HUES48 (cell line): ENCODE results near the gene PHKA2.

ENCODE experiments used
- H3K27ac ChIP-seq: one replicate; pipeline ENCODE4 v1.7.0; 2013; ENCODE audit warnings: low read depth, low read length, inconsistent platforms
- H3K27me3 ChIP-seq: 2 replicates; pipeline ENCODE4 v1.6.1; 2013; ENCODE audit warnings: mild to moderate bottlenecking, low read length; ENCODE audit not compliant: control insufficient read depth, insufficient read depth
- H3K36me3 ChIP-seq: 2 replicates; pipeline ENCODE4 v1.6.1; 2013; ENCODE audit warnings: low read length; ENCODE audit not compliant: control insufficient read depth, insufficient read depth
- H3K4me1 ChIP-seq: 2 replicates; pipeline ENCODE4 v1.6.1; 2013; ENCODE audit warnings: mild to moderate bottlenecking, low read length; ENCODE audit not compliant: control insufficient read depth, insufficient read depth
- H3K4me3 ChIP-seq: 2 replicates; pipeline ENCODE4 v1.5.1; 2013; ENCODE audit warnings: mild to moderate bottlenecking, low read depth, low read length
- H3K9ac ChIP-seq: 2 replicates; pipeline ENCODE4 v1.6.1; 2013; ENCODE audit warnings: mild to moderate bottlenecking, low read depth, low read length, moderate library complexity
- H3K9me3 ChIP-seq: 2 replicates; pipeline ENCODE4 v1.6.1; 2013; ENCODE audit warnings: low read length; ENCODE audit not compliant: control insufficient read depth, insufficient read depth

The PHKA2 gene

GRCh38 chrX:18949944-18950301, 34.0 kb downstream of the PHKA2 start:
- Histone ChIP-seq H3K27ac (no peak overlapping the region), H3K4me3 (no peak overlapping the region), H3K4me1 (no peaks in the 10 kb centered on the region), H3K27me3 (no peaks in the 10 kb centered on the region), H3K9ac (no peak overlapping the region), H3K9me3 (peaks cover 42% of the 10 kb centered on the region; the same call in 1 of the 2 replicates), H3K36me3 (peaks cover 20% of the 10 kb centered on the region)

GRCh38 chrX:18949291-18949943, 34.5 kb downstream of the PHKA2 start:
- Histone ChIP-seq H3K4me1 (no peaks in the 10 kb centered on the region), H3K9me3 (peaks cover 41% of the 10 kb centered on the region; the same call in 1 of the 2 replicates), H3K27me3 (no peaks in the 10 kb centered on the region), H3K36me3 (peaks cover 25% of the 10 kb centered on the region), H3K4me3 (no peak overlapping the region), H3K27ac (no peak overlapping the region), H3K9ac (no peak overlapping the region)

GRCh38 chrX:18946611-18947010, 37.3 kb downstream of the PHKA2 start:
- H3K9me3 ChIP-seq, result peaks cover 39% of the 10 kb centered on the region; the same call in 1 of the 2 replicates
- H3K36me3 ChIP-seq, result peaks cover 33% of the 10 kb centered on the region
- no peak overlapping the region for H3K4me3 ChIP-seq
- H3K27ac ChIP-seq, result no peak overlapping the region
- no peaks in the 10 kb centered on the region for H3K4me1 ChIP-seq
- no peaks in the 10 kb centered on the region for H3K27me3 ChIP-seq
- no peak overlapping the region for H3K9ac ChIP-seq

GRCh38 chrX:18946157-18946556, 37.8 kb downstream of the PHKA2 start:
- H3K36me3 ChIP-seq, result peaks cover 37% of the 10 kb centered on the region
- no peak overlapping the region for H3K4me3 ChIP-seq
- H3K27me3 ChIP-seq, result no peaks in the 10 kb centered on the region
- H3K9me3 ChIP-seq, result peaks cover 39% of the 10 kb centered on the region; the same call in 1 of the 2 replicates
- H3K4me1 ChIP-seq, result no peaks in the 10 kb centered on the region
- H3K9ac ChIP-seq, result no peak overlapping the region
- no peak overlapping the region for H3K27ac ChIP-seq

- no peaks in the 10 kb centered on the region for H3K4me1 ChIP-seq
- H3K4me3 ChIP-seq, result no peak overlapping the region
- H3K36me3 ChIP-seq, result peaks cover 39% of the 10 kb centered on the region
- H3K9ac ChIP-seq, result no peak overlapping the region
- no peaks in the 10 kb centered on the region for H3K27me3 ChIP-seq
- H3K9me3 ChIP-seq, result peaks cover 40% of the 10 kb centered on the region
- H3K27ac ChIP-seq, result no peak overlapping the region
Measured at GRCh38 chrX:18945483-18945882, 38.4 kb downstream of the PHKA2 start.

- Histone ChIP-seq H3K4me1 (no peaks in the 10 kb centered on the region), H3K36me3 (peaks cover 39% of the 10 kb centered on the region), H3K27ac (no peak overlapping the region), H3K4me3 (no peak overlapping the region), H3K9ac (no peak overlapping the region), H3K9me3 (peaks cover 34% of the 10 kb centered on the region), H3K27me3 (no peaks in the 10 kb centered on the region)
Measured at GRCh38 chrX:18944482-18944881, 39.4 kb downstream of the PHKA2 start.

GRCh38 chrX:18941896-18942295, 42.0 kb downstream of the PHKA2 start:
- no peak overlapping the region for H3K27ac ChIP-seq
- H3K9me3 ChIP-seq, result peaks cover 28% of the 10 kb centered on the region
- peaks cover 47% of the 10 kb centered on the region; the same call in 1 of the 2 replicates for H3K36me3 ChIP-seq
- H3K4me1 ChIP-seq, result 0 out of 2 replicates have a peak, but pooled peaks cover 3% of the 10 kb centered on the region
- no peak overlapping the region for H3K9ac ChIP-seq
- H3K27me3 ChIP-seq, result no peaks in the 10 kb centered on the region
- H3K4me3 ChIP-seq, result no peak overlapping the region

- Histone ChIP-seq H3K36me3 (peaks cover 49% of the 10 kb centered on the region; the same call in 1 of the 2 replicates), H3K27me3 (no peaks in the 10 kb centered on the region), H3K9ac (no peak overlapping the region), H3K4me1 (0 out of 2 replicates have a peak, but pooled peaks cover 3% of the 10 kb centered on the region), H3K27ac (no peak overlapping the region), H3K4me3 (no peak overlapping the region), H3K9me3 (peaks cover 19% of the 10 kb centered on the region)
Measured at GRCh38 chrX:18938710-18939109, 45.2 kb downstream of the PHKA2 start.

- Histone ChIP-seq H3K9me3 (peaks cover 16% of the 10 kb centered on the region), H3K9ac (no peak overlapping the region), H3K27me3 (no peaks in the 10 kb centered on the region), H3K27ac (no peak overlapping the region), H3K36me3 (peaks cover 37% of the 10 kb centered on the region; the same call in 1 of the 2 replicates), H3K4me3 (no peak overlapping the region), H3K4me1 (0 out of 2 replicates have a peak, but pooled peaks cover 3% of the 10 kb centered on the region)
Measured at GRCh38 chrX:18937173-18937572, 46.7 kb downstream of the PHKA2 start.

- Histone ChIP-seq H3K9ac (no peak overlapping the region), H3K4me3 (no peak overlapping the region), H3K36me3 (peaks cover 32% of the 10 kb centered on the region; the same call in 1 of the 2 replicates), H3K9me3 (peaks cover 9% of the 10 kb centered on the region), H3K27ac (no peak overlapping the region), H3K4me1 (0 out of 2 replicates have a peak, but pooled peaks cover 3% of the 10 kb centered on the region), H3K27me3 (no peaks in the 10 kb centered on the region)
Measured at GRCh38 chrX:18935893-18936292, 48.0 kb downstream of the PHKA2 start.

GRCh38 chrX:18934708-18935107, 49.2 kb downstream of the PHKA2 start:
- peaks cover 4% of the 10 kb centered on the region; the same call in 1 of the 2 replicates for H3K9me3 ChIP-seq
- H3K9ac ChIP-seq, result no peak overlapping the region
- H3K36me3 ChIP-seq, result peaks cover 38% of the 10 kb centered on the region; the same call in 1 of the 2 replicates
- H3K27ac ChIP-seq, result no peak overlapping the region
- H3K27me3 ChIP-seq, result no peaks in the 10 kb centered on the region
- H3K4me1 ChIP-seq, result 0 out of 2 replicates have a peak, but pooled peaks cover 3% of the 10 kb centered on the region
- no peak overlapping the region for H3K4me3 ChIP-seq
